ENCODE measurements around the gene CYB5B. TPM values are rescaled to one million over a fixed set of nuclear protein-coding genes. Genes with fewer than 3 reads are reported as not detected.

The CYB5B gene
- total RNA-seq, 1 experiment from 2014 or later: 103 TPM

- H3K36me3 ChIP-seq (replicated peaks; ENCODE audit: control insufficient read depth, insufficient read depth, low read length): no peaks in the 10 kb centered on the region
- no peaks in the 10 kb centered on the region for H3K27me3 ChIP-seq (ENCODE audit: control insufficient read depth, insufficient read depth, low read length)
- H3K4me3 ChIP-seq (ENCODE audit: insufficient read depth, low read depth, low read length): no peak overlapping the region
- DNase-seq: no peak
Measured at GRCh38 chr16:69478685-69479084, 54.3 kb downstream of the CYB5B start.

DNA sequence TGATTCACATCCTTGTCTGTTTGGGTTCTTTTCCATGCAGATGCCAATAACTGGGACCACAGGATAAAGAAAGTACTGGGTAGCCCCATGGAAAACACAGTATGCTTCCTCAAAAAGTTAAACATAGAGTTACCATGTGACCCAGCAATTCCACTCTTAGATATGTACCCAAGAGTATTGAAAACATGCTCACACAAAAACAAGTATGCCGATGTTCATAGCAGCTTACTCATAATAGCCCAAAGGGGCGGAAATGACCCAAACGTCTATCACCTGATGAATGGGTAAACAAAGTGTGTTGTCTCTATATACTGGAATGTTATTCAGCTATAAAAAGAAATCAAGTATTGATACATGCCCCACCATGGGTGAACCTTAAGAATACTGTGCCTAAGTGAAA lies 55.4 kb downstream of the CYB5B start:
- no peak overlapping the region for H3K4me3 ChIP-seq (ENCODE audit: insufficient read depth, low read depth, low read length)
- H3K36me3 ChIP-seq (replicated peaks; ENCODE audit: control insufficient read depth, insufficient read depth, low read length): no peaks in the 10 kb centered on the region
- H3K27me3 ChIP-seq (ENCODE audit: control insufficient read depth, insufficient read depth, low read length): no peaks in the 10 kb centered on the region
- no peak for DNase-seq

DNA sequence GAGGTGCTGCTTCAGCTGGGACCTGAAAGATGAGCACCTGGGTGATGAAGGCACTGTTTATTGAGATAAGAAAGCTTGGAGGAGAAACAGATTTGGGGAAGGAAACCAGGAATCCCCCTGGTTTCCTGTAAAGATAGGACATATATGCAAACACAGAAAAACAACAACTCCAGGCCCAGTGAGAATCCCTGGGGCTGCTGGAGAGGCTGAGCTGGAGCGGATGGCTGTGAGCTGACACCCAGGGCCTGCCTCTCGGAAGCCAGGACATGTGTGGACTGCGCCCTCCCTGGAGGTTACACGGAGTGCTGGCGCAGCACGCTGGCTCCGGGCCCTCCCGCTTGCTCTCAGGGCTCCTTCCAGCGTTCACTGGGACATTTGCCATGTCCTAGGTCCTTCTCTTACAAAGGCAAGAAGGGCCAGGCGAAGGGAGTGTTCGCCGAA lies 57.5 kb downstream of the CYB5B start:
- DNase-seq: peak; percentile 48
- Histone ChIP-seq H3K27me3 (ENCODE audit: control insufficient read depth, insufficient read depth, low read length) (no peaks in the 10 kb centered on the region), H3K36me3 (replicated peaks; ENCODE audit: control insufficient read depth, insufficient read depth, low read length) (no peaks in the 10 kb centered on the region), H3K4me3 (ENCODE audit: insufficient read depth, low read depth, low read length) (no peak overlapping the region)

DNA sequence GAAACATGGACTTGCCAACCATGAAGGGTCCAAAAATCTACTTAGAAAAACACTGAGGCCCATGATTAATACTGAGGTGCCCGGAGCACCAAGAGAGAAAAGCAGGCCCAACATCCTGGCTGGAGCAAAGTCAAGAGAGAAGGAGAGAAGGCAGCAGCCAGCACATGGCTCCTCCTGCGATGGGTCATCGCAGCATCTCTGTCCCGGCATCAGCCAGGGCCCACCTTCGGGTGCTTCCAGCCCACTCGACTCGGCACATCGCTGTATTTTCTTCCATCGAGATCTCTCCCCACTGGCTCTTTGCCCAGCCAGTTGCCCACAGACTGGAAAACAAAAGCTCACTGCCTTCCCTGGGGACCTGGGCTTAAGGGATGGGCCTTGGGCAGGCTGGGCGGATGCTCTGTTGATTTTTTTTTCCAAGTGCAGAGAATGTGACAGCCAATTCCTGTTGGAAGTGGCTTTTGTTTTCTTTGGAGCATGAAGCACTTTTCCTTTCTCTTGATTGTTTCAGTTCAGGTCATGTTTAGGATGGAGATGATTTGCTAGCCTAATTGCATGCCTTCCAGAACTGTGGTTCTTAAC lies 58.1 kb downstream of the CYB5B start:
- Histone ChIP-seq H3K27me3 (ENCODE audit: control insufficient read depth, insufficient read depth, low read length) (no peaks in the 10 kb centered on the region), H3K36me3 (replicated peaks; ENCODE audit: control insufficient read depth, insufficient read depth, low read length) (no peaks in the 10 kb centered on the region), H3K4me3 (ENCODE audit: insufficient read depth, low read depth, low read length) (no peak overlapping the region)
- no peak for DNase-seq

GRCh38 chr16:69483611-69484010 lies 59.2 kb downstream of the CYB5B start:
- DNase-seq: no peak
- no peaks in the 10 kb centered on the region for H3K27me3 ChIP-seq (ENCODE audit: control insufficient read depth, insufficient read depth, low read length)
- no peaks in the 10 kb centered on the region for H3K36me3 ChIP-seq (replicated peaks; ENCODE audit: control insufficient read depth, insufficient read depth, low read length)

GRCh38 chr16:69485361-69485760 lies 60.9 kb downstream of the CYB5B start:
- Histone ChIP-seq H3K4me3 (ENCODE audit: insufficient read depth, low read depth, low read length) (no peak overlapping the region), H3K36me3 (replicated peaks; ENCODE audit: control insufficient read depth, insufficient read depth, low read length) (no peaks in the 10 kb centered on the region), H3K27me3 (ENCODE audit: control insufficient read depth, insufficient read depth, low read length) (no peaks in the 10 kb centered on the region)
- DNase-seq: no peak

More at GRCh38 chr16:69483611-69484010, 59.2 kb downstream of the CYB5B start:
- no peak overlapping the region for H3K4me3 ChIP-seq (ENCODE audit: insufficient read depth, low read depth, low read length)

- H3K4me3 ChIP-seq (ENCODE audit: insufficient read depth, low read depth, low read length): no peak overlapping the region
- H3K27me3 ChIP-seq (ENCODE audit: control insufficient read depth, insufficient read depth, low read length): no peaks in the 10 kb centered on the region
- no peak for DNase-seq
- H3K36me3 ChIP-seq (replicated peaks; ENCODE audit: control insufficient read depth, insufficient read depth, low read length): no peaks in the 10 kb centered on the region
Measured at GRCh38 chr16:69485816-69486215, 61.4 kb downstream of the CYB5B start.

GRCh38 chr16:69486272-69486671 lies 61.9 kb downstream of the CYB5B start:
- Histone ChIP-seq H3K4me3 (ENCODE audit: insufficient read depth, low read depth, low read length) (no peak overlapping the region), H3K36me3 (replicated peaks; ENCODE audit: control insufficient read depth, insufficient read depth, low read length) (no peaks in the 10 kb centered on the region), H3K27me3 (ENCODE audit: control insufficient read depth, insufficient read depth, low read length) (no peaks in the 10 kb centered on the region)
- no peak for DNase-seq

DNA sequence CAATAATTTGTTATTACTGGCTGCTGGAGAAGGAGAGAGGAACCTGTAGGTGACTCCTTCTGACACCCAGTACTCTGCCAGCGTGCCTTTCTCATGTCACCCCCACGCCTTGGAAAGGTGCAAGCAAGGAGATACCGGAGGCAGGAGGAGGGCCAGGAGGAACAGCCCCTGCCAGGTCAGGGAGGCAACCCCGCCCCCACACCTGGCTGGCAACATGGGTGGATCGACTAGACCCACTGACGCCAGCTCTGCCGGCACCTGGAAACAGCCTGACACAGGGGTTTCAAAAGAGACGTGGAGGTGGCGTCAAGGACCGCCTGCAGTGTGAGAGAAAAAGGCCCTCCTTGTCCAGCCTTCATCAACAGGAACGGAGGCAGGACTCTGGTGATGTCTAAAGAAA lies 62.3 kb downstream of the CYB5B start:
- DNase-seq: no peak
- Histone ChIP-seq H3K36me3 (replicated peaks; ENCODE audit: control insufficient read depth, insufficient read depth, low read length) (no peaks in the 10 kb centered on the region), H3K27me3 (ENCODE audit: control insufficient read depth, insufficient read depth, low read length) (no peaks in the 10 kb centered on the region), H3K4me3 (ENCODE audit: insufficient read depth, low read depth, low read length) (no peak overlapping the region)

GRCh38 chr16:69490707-69491324 lies 66.4 kb downstream of the CYB5B start:
- Histone ChIP-seq H3K4me3 (ENCODE audit: insufficient read depth, low read depth, low read length) (no peak overlapping the region), H3K27me3 (ENCODE audit: control insufficient read depth, insufficient read depth, low read length) (no peaks in the 10 kb centered on the region), H3K36me3 (replicated peaks; ENCODE audit: control insufficient read depth, insufficient read depth, low read length) (no peaks in the 10 kb centered on the region)
- no peak for DNase-seq

DNA sequence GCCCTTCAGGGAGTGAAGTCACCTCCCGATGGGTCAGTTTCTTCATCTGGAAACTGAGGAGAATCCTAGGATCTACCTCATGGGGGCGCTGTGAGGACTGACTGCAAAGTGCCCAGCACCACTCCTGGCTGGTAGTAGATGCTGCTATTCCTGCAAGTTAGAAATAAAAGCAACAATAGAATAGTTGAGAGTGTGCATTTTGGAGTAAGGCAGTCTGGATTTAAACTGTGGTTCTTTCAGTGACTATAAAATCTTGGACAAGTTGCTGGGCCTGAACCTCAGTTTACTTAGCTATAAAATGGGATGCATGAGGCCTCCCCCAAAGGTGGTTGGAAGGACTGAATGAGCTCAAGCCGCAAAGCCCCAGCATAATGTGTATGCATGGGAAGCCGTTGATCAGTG lies 70.6 kb downstream of the CYB5B start:
- DNase-seq: peak; percentile 79
- H3K27me3 ChIP-seq (ENCODE audit: control insufficient read depth, insufficient read depth, low read length): no peaks in the 10 kb centered on the region
- H3K4me3 ChIP-seq (ENCODE audit: insufficient read depth, low read depth, low read length): no peak overlapping the region
- no peaks in the 10 kb centered on the region for H3K36me3 ChIP-seq (replicated peaks; ENCODE audit: control insufficient read depth, insufficient read depth, low read length)

GRCh38 chr16:69495821-69496220 lies 71.4 kb downstream of the CYB5B start:
- Histone ChIP-seq H3K36me3 (replicated peaks; ENCODE audit: control insufficient read depth, insufficient read depth, low read length) (no peaks in the 10 kb centered on the region), H3K27me3 (ENCODE audit: control insufficient read depth, insufficient read depth, low read length) (no peaks in the 10 kb centered on the region), H3K4me3 (ENCODE audit: insufficient read depth, low read depth, low read length) (no peak overlapping the region)
- no peak for DNase-seq

GRCh38 chr16:69496376-69496775 lies 72.0 kb downstream of the CYB5B start:
- Histone ChIP-seq H3K36me3 (replicated peaks; ENCODE audit: control insufficient read depth, insufficient read depth, low read length) (no peaks in the 10 kb centered on the region), H3K27me3 (ENCODE audit: control insufficient read depth, insufficient read depth, low read length) (no peaks in the 10 kb centered on the region), H3K4me3 (ENCODE audit: insufficient read depth, low read depth, low read length) (no peak overlapping the region)
- no peak for DNase-seq

- Histone ChIP-seq H3K27me3 (ENCODE audit: control insufficient read depth, insufficient read depth, low read length) (no peaks in the 10 kb centered on the region), H3K36me3 (replicated peaks; ENCODE audit: control insufficient read depth, insufficient read depth, low read length) (no peaks in the 10 kb centered on the region), H3K4me3 (ENCODE audit: insufficient read depth, low read depth, low read length) (no peak overlapping the region)
- no peak for DNase-seq
Measured at GRCh38 chr16:69496896-69497295, 72.5 kb downstream of the CYB5B start.

- no peak for DNase-seq
- no peak overlapping the region for H3K4me3 ChIP-seq (ENCODE audit: insufficient read depth, low read depth, low read length)
- H3K27me3 ChIP-seq (ENCODE audit: control insufficient read depth, insufficient read depth, low read length): no peaks in the 10 kb centered on the region
- no peaks in the 10 kb centered on the region for H3K36me3 ChIP-seq (replicated peaks; ENCODE audit: control insufficient read depth, insufficient read depth, low read length)
Measured at GRCh38 chr16:69497876-69498596, 73.6 kb downstream of the CYB5B start.

Measured in H7 (cell line).